Smooth muscle cell (in vitro differentiated cells): ENCODE results near the gene SHB. TPM values are rescaled to one million over a fixed set of nuclear protein-coding genes. Genes with fewer than 3 reads are reported as not detected.

Source experiments
- DNase-seq: peaks from one replicate; lab custom pipeline; 2025; ENCODE audit not compliant: unreplicated experiment; lab: John Stamatoyannopoulos, UW
- H2AFZ ChIP-seq: fragments of 200-600 bp; sonication (generic); 2 replicates; pipeline ENCODE4 v1.6.0; 2016; ENCODE audit warnings: antibody characterized with exemption, low read depth, mild to moderate bottlenecking
- H3F3A ChIP-seq: fragments of 200-600 bp; sonication (generic); 2 replicates; pipeline ENCODE4 v1.6.0; 2017; ENCODE audit warnings: antibody characterized with exemption, low read depth
- H3K27ac ChIP-seq: fragments of 200-600 bp; sonication (generic); 2 replicates; pipeline ENCODE4 v1.5.1; 2016; ENCODE audit warnings: low read depth, mild to moderate bottlenecking
- H3K27me3 ChIP-seq: fragments of 200-600 bp; sonication (generic); 2 replicates; pipeline ENCODE4 v1.6.1; 2016; ENCODE audit warnings: low read depth, mild to moderate bottlenecking
- H3K36me3 ChIP-seq: fragments of 200-600 bp; sonication (generic); 2 replicates; pipeline ENCODE4 v1.5.1; 2016; ENCODE audit warnings: low read depth
- H3K4me1 ChIP-seq: fragments of 200-600 bp; sonication (generic); 2 replicates; pipeline ENCODE4 v1.5.1; 2016; ENCODE audit warnings: low read depth
- H3K4me2 ChIP-seq: fragments of 200-600 bp; sonication (generic); 2 replicates; pipeline ENCODE4 v1.6.0; 2016; ENCODE audit warnings: mild to moderate bottlenecking
- H3K4me3 ChIP-seq: fragments of 200-600 bp; sonication (generic); 2 replicates; pipeline ENCODE4 v1.5.1; 2016; ENCODE audit warnings: mild to moderate bottlenecking
- H3K79me2 ChIP-seq: fragments of 200-600 bp; sonication (generic); 2 replicates; pipeline ENCODE4 v1.6.0; 2016; ENCODE audit warnings: low read depth, mild to moderate bottlenecking
- H3K9ac ChIP-seq: fragments of 200-600 bp; sonication (generic); 2 replicates; pipeline ENCODE4 v1.6.0; 2016; ENCODE audit warnings: low read depth
- H3K9me3 ChIP-seq: fragments of 200-600 bp; sonication (generic); replicated peaks from 2 replicates; pipeline ENCODE4 v1.5.1; 2016; ENCODE audit warnings: low read depth
- H4K20me1 ChIP-seq: fragments of 200-600 bp; sonication (generic); 2 replicates; pipeline ENCODE4 v1.6.0; 2016; ENCODE audit warnings: low read depth
- CTCF ChIP-seq: fragments of 200-600 bp; sonication (generic); IDR thresholded peaks from 2 replicates; pipeline ENCODE4 v1.5.1; 2017; ENCODE audit warnings: borderline replicate concordance, mild to moderate bottlenecking, antibody characterized with exemption; ENCODE audit not compliant: insufficient read depth, poor library complexity, severe bottlenecking
- WGBS: methylation state at CpG from one replicate; pipeline ENCODE4 v1.1.7; 2016; ENCODE audit warnings: low lambda C conversion rate; 5-methylcytosine and 5-hydroxymethylcytosine counted together
- polyA plus RNA-seq: library from polyadenylated mRNA; unstranded; fragments of >200 nt; fragmentation: Nextera tagmentation; extraction: Ambion mirVana; gene quantifications from 2 replicates; pipeline ENCODE4 v1.2.1, GENCODE V29; 2016
- total RNA-seq: library from RNA; depleted of rRNA; stranded (reverse); fragments of >200 nt; gene quantifications from 2 replicates; pipeline ENCODE4 v1.2.3, GENCODE V29; 2014

The SHB gene
- total and polyA plus RNA-seq, 2 experiments from 2014 or later, result 16.4 to 32.4 TPM

GRCh38 chr9:38082446-38083287 lies 13.6 kb upstream of the SHB start:
- no peak for TF ChIP-seq CTCF
- H3K4me1 ChIP-seq, result peaks cover 14% of the 10 kb centered on the region
- H4K20me1 ChIP-seq, result no peaks in the 10 kb centered on the region
- H3K27ac ChIP-seq, result no peak overlapping the region
- H3F3A ChIP-seq, result no peaks in the 10 kb centered on the region
- H3K4me3 ChIP-seq, result no peak overlapping the region
- H3K79me2 ChIP-seq, result no peaks in the 10 kb centered on the region
- 47% methylated on average over 5 of the region's 5 CpGs for WGBS
- no peaks in the 10 kb centered on the region for H3K27me3 ChIP-seq
- H3K4me2 ChIP-seq, result no peak overlapping the region
- no peak overlapping the region for H3K9ac ChIP-seq
- H2AFZ ChIP-seq, result no peak overlapping the region
- H3K9me3 ChIP-seq, result no peaks in the 10 kb centered on the region
- DNase-seq, result no peak
- no peaks in the 10 kb centered on the region for H3K36me3 ChIP-seq

- no peaks in the 10 kb centered on the region for H3K9me3 ChIP-seq
- H3K27me3 ChIP-seq, result no peaks in the 10 kb centered on the region
- TF ChIP-seq CTCF, result no peak
- peaks cover 12% of the 10 kb centered on the region for H3K4me1 ChIP-seq
- no peak overlapping the region for H3K27ac ChIP-seq
- H3K79me2 ChIP-seq, result no peaks in the 10 kb centered on the region
- no peak overlapping the region for H3K4me3 ChIP-seq
- WGBS, result 74% methylated on average over 8 of the region's 8 CpGs
- no peak overlapping the region for H3K9ac ChIP-seq
- H2AFZ ChIP-seq, result no peak overlapping the region
- H4K20me1 ChIP-seq, result no peaks in the 10 kb centered on the region
- H3F3A ChIP-seq, result no peaks in the 10 kb centered on the region
- no peaks in the 10 kb centered on the region for H3K36me3 ChIP-seq
- no peak overlapping the region for H3K4me2 ChIP-seq
- no peak for DNase-seq
Measured at GRCh38 chr9:38081356-38082108, 12.5 kb upstream of the SHB start.

GRCh38 chr9:38079461-38080031 lies 10.5 kb upstream of the SHB start:
- no peak overlapping the region for H3K9ac ChIP-seq
- H3K4me1 ChIP-seq, result peaks cover under 1% of the 10 kb centered on the region
- no peaks in the 10 kb centered on the region for H4K20me1 ChIP-seq
- no peak overlapping the region for H2AFZ ChIP-seq
- WGBS, result 42% methylated on average over 11 of the region's 11 CpGs
- no peaks in the 10 kb centered on the region for H3K36me3 ChIP-seq
- H3K4me3 ChIP-seq, result no peak overlapping the region
- no peaks in the 10 kb centered on the region for H3F3A ChIP-seq
- TF ChIP-seq CTCF, result no peak
- H3K79me2 ChIP-seq, result no peaks in the 10 kb centered on the region
- no peaks in the 10 kb centered on the region for H3K9me3 ChIP-seq
- H3K27ac ChIP-seq, result no peak overlapping the region
- no peaks in the 10 kb centered on the region for H3K27me3 ChIP-seq
- no peak for DNase-seq
- H3K4me2 ChIP-seq, result peak overlapping the region; percentile 8
